Right lobe of liver (tissue), 6 donors: ENCODE results near the gene IZUMO4. TPM values are rescaled to one million over a fixed set of nuclear protein-coding genes. Genes with fewer than 3 reads are reported as not detected.

Experiments
- ATAC-seq, 4 donors: fragments of 200-7000 bp; cut with Tn5 transposase; one replicate each; pipeline ENCODE4 v1.9.1; 2020; ENCODE audit warnings: mild to moderate bottlenecking in 4 of 4, moderate library complexity in 4 of 4
- DNase-seq, 3 donors: peaks; one replicate each; pipeline ENCODE4 v3.0.0-alpha.2; 2020
- H3K27ac ChIP-seq, 3 donors: fragments of 200-600 bp; one replicate each; pipeline ENCODE4 v1.8.0; 2022
- H3K27me3 ChIP-seq, 2 donors: fragments of 200-600 bp; one replicate each; pipeline ENCODE4 v1.8.0; 2022
- H3K36me3 ChIP-seq, 4 donors: fragments of 200-600 bp; sonication (generic) in 1 of 4; one replicate each; pipeline versions ENCODE4 v1.5.1 to v1.8.0; 2017 to 2022; ENCODE audit warnings: control low read depth in 1 of 4
- H3K4me1 ChIP-seq, 4 donors: fragments of 200-600 bp; sonication (generic) in 1 of 4; one replicate each; pipeline versions ENCODE4 v1.5.1 to v1.8.0; 2017 to 2022; ENCODE audit warnings: control low read depth in 1 of 4
- H3K4me3 ChIP-seq, 3 donors: fragments of 200-600 bp; one replicate each; pipeline ENCODE4 v1.8.0; 2022
- H3K9me3 ChIP-seq, 4 donors: fragments of 200-600 bp; sonication (generic) in 1 of 4; one replicate each; pipeline versions ENCODE4 v1.5.1 to v1.8.0; 2017 to 2022; ENCODE audit warnings: control low read depth in 1 of 4
- POLR2A ChIP-seq: fragments of 450-650 bp; IDR thresholded peaks from one replicate; pipeline ENCODE4 v1.6.1; 2017; ENCODE audit warnings: antibody characterized with exemption, mild to moderate bottlenecking
- WGBS: methylation state at CpG from one replicate; pipeline ENCODE4 v1.1.6; 2018; ENCODE audit warnings: low coverage, low lambda C conversion rate; ENCODE audit not compliant: insufficient coverage; ENCODE audit errors: missing lambda C conversion rate; 5-methylcytosine and 5-hydroxymethylcytosine counted together
- intact Hi-C, 2 donors: fragments of 100-400 bp; cut with DNase I; formaldehyde crosslinking; loops; one replicate each; pipeline versions ENCODE4 v1.11.2 to v1.14.1; 2022
- total RNA-seq, 6 experiments: library from RNA; depleted of rRNA in 2 of 6; stranded (reverse); fragments of >200 nt in 2 of 6; fragmentation: NEBNext Ultra II Directional in 3 of 6; extraction: Animal tissue kit (Norgen Biotek cat#: 25700) in 3 of 6; gene quantifications; one replicate each; pipeline versions ENCODE4 v1.1.0 to v1.2.4, GENCODE V29; 2016 to 2023
- TF ChIP-seq, protein P1 (sequence below), 4 donors: fragments of 200-600 bp in 3 of 4; fragments of 450-650 bp in 1 of 4; IDR thresholded peaks; one replicate each; pipeline versions ENCODE4 v1.5.1 to v1.8.0; 2016 to 2022; ENCODE audit warnings: antibody characterized with exemption in 4 of 4, mild to moderate bottlenecking in 2 of 4
- donor health status: DM: no; HTN: yes; CAD: no.
- donor health status: DM: no; HTN: no; CAD: no.
- donor health status: DM: no; HTN: no; CAD: no.
- donor health status: DM: no; HTN: yes; CAD: no.
- donor health status: DM: no; HTN: yes; CAD: no.

Gene IZUMO4
- total RNA-seq, 6 experiments from 2014 or later, result 1.2 to 6.9 (median 4.2) TPM; not detected in 1

DNA sequence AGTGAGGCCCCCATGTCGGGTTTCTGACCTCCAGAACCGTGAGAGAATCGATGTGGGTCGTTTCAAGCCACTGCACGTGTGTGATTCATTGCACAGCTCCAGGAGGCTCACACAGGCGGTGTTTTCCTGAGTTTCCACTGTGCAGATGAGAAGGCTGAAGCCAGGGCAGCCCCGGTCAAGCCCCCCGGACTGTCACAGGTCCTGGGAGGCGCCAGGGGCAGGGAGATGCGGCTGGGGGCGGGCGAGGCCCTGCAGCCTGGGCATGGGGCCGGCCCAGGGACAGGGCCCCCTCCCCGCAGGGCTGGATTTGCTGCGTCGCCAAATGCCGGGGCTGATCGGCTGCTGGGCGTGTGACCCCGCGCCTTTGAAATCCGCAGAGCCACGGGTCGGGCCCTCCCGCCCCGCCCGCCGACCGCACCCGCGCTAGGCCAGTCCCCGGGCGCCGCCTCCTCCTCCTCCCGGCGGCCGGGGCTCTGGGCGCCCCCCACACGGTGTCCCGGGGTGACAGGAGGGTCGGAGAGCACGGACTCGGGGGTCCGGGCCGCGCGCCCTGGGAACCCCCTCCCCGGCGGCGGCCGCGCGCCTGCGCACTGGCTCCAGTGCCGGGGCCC, 35.7 kb upstream of the IZUMO4 start:
- H3K27me3 ChIP-seq, result no peaks in the 10 kb centered on the region
- H3K4me1 ChIP-seq, result peaks cover 0 to 26% (median 11%) of the 10 kb centered on the region in 4 donors
- intact Hi-C loops, result no loop called here
- peak overlapping the region; percentile 99 to 100 (median 100) for H3K27ac ChIP-seq
- DNase-seq, result peak; percentile 78 to 90 (median 86)
- ATAC-seq, result peak; percentile 6 to 55 (median 42)
- 0% methylated on average over 10 of the region's 55 CpGs for WGBS
- H3K36me3 ChIP-seq, result no peaks in the 10 kb centered on the region
- H3K4me3 ChIP-seq, result peak overlapping the region; percentile 65 to 71 (median 69)
- H3K9me3 ChIP-seq, result no peaks in the 10 kb centered on the region
- peak; percentile 91 for TF ChIP-seq POLR2A
- TF ChIP-seq, protein P1, sequence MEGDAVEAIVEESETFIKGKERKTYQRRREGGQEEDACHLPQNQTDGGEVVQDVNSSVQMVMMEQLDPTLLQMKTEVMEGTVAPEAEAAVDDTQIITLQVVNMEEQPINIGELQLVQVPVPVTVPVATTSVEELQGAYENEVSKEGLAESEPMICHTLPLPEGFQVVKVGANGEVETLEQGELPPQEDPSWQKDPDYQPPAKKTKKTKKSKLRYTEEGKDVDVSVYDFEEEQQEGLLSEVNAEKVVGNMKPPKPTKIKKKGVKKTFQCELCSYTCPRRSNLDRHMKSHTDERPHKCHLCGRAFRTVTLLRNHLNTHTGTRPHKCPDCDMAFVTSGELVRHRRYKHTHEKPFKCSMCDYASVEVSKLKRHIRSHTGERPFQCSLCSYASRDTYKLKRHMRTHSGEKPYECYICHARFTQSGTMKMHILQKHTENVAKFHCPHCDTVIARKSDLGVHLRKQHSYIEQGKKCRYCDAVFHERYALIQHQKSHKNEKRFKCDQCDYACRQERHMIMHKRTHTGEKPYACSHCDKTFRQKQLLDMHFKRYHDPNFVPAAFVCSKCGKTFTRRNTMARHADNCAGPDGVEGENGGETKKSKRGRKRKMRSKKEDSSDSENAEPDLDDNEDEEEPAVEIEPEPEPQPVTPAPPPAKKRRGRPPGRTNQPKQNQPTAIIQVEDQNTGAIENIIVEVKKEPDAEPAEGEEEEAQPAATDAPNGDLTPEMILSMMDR (IDR thresholded peaks at IDR 0.05), result no peak

DNA sequence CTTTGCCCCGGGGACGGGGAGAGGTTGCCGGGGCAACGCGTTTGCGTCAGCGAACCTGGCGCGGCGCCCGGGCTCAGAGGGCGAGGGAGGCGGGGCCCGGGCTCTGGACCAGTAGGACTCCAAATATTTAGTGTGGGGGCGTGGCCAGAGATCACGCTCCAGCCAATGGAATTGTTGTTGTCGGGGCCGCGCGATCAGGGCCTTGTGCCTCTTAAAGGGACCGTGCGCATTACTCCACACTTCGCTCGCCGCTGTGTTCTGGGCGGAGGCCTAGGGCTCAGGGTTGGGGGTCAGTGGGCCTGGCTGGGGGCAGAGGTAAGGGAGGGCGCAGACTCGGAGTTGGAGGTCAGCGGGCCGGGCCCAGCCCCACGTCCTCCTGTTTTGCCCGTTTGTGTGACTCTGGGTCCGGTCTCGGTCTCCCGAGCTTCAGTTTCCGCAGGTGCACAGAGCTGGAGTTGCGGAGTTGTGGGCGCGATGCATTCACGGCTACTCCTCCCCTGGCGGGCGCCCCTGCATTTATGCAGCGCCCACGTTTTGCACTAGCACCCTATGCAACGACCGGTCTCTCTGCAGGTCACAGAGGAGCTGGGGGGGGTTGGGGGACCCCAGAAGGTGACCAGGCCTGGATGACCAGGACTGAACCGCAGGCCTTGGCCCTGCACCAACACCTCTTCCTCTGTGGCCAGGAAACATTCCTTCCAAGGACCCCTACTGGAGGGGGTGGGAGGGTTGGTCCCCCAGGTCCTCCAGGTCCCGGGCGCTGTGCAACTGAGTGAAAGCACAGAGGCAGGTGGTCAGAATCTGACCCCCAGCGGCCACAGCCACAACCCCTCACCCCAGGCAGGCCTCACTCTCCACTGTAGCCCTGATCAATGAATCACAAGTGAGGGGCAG, 35.0 kb upstream of the IZUMO4 start:
- ATAC-seq (peak; percentile 74 to 81 (median 80)), DNase-seq (peak; percentile 99)
- intact Hi-C loops, result no loop called here
- TF ChIP-seq, protein P1 (IDR thresholded peaks at IDR 0.05), result peak in 2 of 4 donors; percentile 5 to 13
- peak; percentile 34 for TF ChIP-seq POLR2A
- H3K36me3 ChIP-seq, result no peaks in the 10 kb centered on the region
- H3K9me3 ChIP-seq, result no peaks in the 10 kb centered on the region
- peak overlapping the region; percentile 99 to 100 (median 100) for H3K27ac ChIP-seq
- no peaks in the 10 kb centered on the region for H3K27me3 ChIP-seq
- peak overlapping the region; percentile 65 to 71 (median 69) for H3K4me3 ChIP-seq
- WGBS, result 0% methylated on average over 19 of the region's 50 CpGs
- peaks cover 0 to 26% (median 11%) of the 10 kb centered on the region in 4 donors for H3K4me1 ChIP-seq

DNA sequence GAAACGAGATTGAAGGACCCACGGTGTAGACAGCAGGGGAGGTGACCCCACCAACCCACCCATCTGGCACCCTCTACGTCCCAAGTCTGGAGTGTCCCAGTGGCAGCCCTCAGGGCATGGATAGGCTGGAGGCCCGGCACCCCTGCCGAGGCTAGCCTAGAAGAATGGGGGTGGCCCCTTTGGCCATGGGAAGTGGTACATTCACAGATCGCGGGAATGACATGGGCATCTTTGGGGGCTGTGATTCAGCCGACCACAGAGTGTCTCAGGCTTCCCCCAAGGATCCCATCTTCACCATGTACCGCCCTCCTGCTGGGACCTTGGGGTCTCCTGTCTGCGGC, 34.4 kb upstream of the IZUMO4 start:
- TF ChIP-seq, protein P1 (IDR thresholded peaks at IDR 0.05), result no peak
- no peak for TF ChIP-seq POLR2A
- DNase-seq (peak in 1 of 3 donors; percentile 52), ATAC-seq (no peak)
- WGBS, result 94% methylated on average over 2 of the region's 10 CpGs
- Histone ChIP-seq H3K27ac (peak overlapping the region; percentile 99 to 100 (median 100)), H3K4me1 (peaks cover 0 to 26% (median 11%) of the 10 kb centered on the region in 4 donors), H3K27me3 (no peaks in the 10 kb centered on the region), H3K4me3 (peak overlapping the region in 1 of 3 donors; percentile 69), H3K36me3 (no peaks in the 10 kb centered on the region), H3K9me3 (no peaks in the 10 kb centered on the region)
- intact Hi-C loops, result no loop called here

DNA sequence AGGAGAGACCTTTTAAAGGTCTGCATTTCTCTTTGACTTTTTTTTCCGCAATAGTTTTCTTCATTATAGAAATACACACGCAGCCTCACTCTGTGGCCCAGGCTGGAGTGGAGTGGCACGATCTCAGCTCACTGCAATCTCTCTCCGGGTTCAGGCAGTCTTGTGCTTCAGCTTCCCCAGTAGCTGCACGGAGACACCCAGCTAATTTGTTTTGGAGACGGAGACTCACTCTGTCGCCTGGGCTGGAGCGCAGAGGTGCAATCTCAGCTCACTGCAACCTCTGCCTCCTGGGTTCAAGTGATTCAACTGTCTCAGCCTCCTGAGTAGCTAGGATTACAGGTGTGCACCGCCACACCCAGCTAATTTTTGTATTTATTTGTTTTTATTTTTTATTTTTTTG, 33.9 kb upstream of the IZUMO4 start:
- DNase-seq (no peak), ATAC-seq (no peak)
- H3K4me1 ChIP-seq, result peaks cover 0 to 26% (median 11%) of the 10 kb centered on the region in 4 donors
- no peak for TF ChIP-seq POLR2A
- TF ChIP-seq, protein P1 (IDR thresholded peaks at IDR 0.05), result no peak
- no peak overlapping the region for H3K4me3 ChIP-seq
- intact Hi-C loops, result no loop called here
- H3K27ac ChIP-seq, result peak overlapping the region in 1 of 3 donors; percentile 100
- 90% methylated on average over 9 of the region's 9 CpGs for WGBS
- H3K27me3 ChIP-seq, result no peaks in the 10 kb centered on the region
- no peaks in the 10 kb centered on the region for H3K36me3 ChIP-seq
- H3K9me3 ChIP-seq, result no peaks in the 10 kb centered on the region
